GM12872 (cell line): ENCODE results near the gene CR1L.

Source experiments
- TF ChIP-seq, protein P1 (sequence below): IDR thresholded peaks from 3 replicates; pipeline ENCODE4 v1.5.1; 2011; ENCODE audit warnings: low read depth, mild to moderate bottlenecking, low read length, moderate library complexity; ENCODE audit not compliant: insufficient read depth

CR1L gene

DNA sequence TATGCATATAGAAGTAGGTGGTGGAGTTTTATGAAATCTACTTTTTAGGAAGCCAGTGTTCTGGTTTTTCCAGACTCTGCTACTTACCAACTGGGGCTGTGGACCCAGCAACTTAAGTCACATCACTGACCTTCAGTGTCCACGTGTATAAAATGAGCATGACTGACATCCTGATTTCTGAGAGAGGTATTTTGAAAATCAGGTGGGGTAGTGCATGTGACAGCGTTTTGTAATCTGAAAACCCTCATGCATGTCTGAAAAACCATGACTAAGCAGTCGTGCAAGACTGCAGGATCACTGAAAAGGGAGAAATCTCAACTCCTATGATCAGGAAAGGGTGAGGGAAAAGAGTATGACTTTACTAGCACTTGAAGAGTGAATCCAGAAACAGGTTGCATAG is 26.1 kb downstream of the CR1L start:
- TF ChIP-seq, protein P1, sequence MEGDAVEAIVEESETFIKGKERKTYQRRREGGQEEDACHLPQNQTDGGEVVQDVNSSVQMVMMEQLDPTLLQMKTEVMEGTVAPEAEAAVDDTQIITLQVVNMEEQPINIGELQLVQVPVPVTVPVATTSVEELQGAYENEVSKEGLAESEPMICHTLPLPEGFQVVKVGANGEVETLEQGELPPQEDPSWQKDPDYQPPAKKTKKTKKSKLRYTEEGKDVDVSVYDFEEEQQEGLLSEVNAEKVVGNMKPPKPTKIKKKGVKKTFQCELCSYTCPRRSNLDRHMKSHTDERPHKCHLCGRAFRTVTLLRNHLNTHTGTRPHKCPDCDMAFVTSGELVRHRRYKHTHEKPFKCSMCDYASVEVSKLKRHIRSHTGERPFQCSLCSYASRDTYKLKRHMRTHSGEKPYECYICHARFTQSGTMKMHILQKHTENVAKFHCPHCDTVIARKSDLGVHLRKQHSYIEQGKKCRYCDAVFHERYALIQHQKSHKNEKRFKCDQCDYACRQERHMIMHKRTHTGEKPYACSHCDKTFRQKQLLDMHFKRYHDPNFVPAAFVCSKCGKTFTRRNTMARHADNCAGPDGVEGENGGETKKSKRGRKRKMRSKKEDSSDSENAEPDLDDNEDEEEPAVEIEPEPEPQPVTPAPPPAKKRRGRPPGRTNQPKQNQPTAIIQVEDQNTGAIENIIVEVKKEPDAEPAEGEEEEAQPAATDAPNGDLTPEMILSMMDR: no peak

DNA sequence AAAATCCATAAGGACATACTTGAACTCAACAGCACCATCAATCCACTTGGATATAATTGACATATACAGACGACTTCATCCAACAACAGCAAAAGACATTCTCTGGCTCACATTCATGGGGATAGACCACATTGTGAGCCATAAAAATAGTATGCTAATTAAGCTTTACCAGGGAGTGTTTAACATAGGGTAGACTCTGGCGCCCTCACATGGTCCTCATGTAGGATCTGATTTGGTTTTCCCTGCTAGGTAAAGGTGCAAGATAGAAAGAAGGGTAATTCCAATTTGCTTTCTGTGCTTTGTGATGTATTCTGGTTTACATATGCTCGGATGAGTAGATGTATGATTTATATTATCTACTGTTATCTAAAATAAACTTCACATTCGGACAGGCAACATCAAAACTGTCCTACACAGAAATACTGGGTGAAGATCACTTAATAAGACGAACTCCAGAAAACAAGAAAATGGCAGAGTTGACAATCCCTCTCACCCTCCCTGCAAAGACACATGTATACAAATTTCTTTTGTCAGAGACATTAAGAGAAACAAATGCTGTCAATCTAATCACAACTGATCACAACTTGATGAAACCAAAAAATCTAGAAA is 27.7 kb downstream of the CR1L start:
- TF ChIP-seq, protein P1: peak; percentile 60

DNA sequence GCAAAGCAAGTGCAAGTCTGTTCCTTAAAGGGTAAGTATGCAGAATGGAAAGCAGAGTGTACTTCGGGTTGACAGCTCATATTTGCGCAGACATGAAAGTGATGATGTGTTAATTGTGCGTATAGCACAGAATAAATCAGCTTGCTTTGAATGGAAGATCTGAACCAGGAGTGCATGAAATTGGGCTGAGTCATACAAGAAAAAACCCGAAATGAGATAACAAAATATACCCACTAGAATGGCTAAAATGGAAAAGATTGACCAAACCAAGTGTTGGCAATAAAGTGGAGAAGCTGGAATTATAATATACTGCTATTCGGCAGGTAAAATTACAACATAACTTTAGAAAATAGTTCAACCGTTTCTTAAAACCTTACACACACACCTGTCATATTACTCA is 28.5 kb downstream of the CR1L start:
- TF ChIP-seq, protein P1: no peak

DNA sequence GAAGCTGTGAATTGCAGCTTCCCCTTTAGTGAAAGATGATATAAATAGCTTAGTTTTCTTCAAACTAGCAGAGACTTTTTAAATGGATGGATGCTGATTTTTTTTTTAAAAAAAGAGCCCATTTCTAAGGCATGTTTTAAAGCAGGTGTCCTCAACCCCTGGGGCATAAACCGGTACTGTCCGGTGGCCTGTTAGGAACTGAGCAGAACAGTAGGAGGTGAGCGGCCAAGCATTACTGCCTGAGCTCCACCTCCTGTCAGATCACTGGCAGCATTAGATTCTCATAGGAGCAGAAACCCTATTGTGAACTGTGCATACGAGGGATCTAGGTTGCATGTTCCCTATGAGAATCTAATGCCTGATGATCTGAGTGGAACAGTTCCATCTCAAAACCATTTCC is 31.2 kb downstream of the CR1L start:
- TF ChIP-seq, protein P1: no peak

DNA sequence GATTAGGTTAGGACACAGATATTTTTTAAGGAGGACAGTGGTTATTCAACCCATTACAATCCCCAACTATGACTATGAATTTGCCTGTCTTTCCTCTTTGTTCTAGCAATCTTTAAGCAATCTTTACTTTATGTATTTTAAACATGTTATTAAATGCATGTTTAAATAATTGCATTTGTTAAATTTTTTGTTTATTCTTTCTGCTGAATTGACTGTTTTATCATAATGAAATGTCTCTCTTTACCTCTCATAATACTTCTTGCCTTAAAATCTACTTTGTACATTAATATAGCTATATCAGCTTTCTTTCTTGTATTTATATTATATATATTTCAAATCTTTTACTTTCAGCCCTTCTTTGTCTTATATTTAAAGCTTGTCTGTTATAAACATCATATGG is 46.1 kb downstream of the CR1L start:
- TF ChIP-seq, protein P1: no peak

DNA sequence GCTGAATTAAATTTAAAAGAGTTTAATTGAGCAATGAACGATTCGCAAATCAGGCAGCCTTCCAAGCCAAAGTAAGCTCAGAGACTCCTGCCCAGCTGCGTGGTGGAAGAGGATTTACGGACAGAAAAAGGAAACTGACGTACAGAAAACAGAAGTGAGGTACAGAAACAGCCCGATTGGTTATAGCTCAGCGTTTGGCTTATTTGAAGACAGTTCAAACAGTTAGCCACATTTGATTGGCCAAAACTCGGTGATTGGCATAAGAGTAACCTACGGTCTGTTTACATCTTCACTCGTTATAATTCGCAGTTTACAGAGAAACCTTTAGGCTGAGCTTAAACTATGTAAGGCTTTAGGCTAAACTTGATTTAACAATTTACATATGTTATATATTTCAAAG is 46.9 kb downstream of the CR1L start:
- TF ChIP-seq, protein P1: no peak

DNA sequence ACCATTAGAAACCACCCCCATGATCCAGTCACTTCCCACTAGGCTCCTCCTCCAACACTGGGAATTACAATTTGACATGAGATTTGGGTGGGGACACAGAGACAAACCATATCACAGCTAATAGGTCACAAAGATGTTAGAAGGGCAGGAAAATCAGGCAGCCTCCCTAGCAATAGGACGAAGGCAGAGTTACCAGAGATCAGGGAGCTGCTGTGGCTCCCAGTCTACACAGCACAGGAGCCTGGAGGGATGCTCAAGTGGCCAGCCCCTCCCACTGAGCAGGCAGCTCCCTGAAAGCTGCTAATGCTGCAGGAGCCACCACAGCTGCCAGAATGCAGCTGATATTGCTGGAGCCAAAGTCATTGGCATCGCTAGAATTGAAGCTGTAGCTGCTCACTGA is 51.0 kb downstream of the CR1L start:
- TF ChIP-seq, protein P1: no peak
